Endothelial cell of hepatic sinusoid (primary cell): ENCODE results near the gene SSPN.
"Not testable (repeated sequence)": the region's sequence is repeated elsewhere in the genome, so short reads cannot be mapped to it uniquely, and the experiment has no call there.

Experiments used
- in situ Hi-C: cut with HindIII; loops from 2 replicates; pipeline ENCODE4 v1.10.0; 2017; ENCODE audit warnings: low sequenced_read_pairs

Gene SSPN

DNA sequence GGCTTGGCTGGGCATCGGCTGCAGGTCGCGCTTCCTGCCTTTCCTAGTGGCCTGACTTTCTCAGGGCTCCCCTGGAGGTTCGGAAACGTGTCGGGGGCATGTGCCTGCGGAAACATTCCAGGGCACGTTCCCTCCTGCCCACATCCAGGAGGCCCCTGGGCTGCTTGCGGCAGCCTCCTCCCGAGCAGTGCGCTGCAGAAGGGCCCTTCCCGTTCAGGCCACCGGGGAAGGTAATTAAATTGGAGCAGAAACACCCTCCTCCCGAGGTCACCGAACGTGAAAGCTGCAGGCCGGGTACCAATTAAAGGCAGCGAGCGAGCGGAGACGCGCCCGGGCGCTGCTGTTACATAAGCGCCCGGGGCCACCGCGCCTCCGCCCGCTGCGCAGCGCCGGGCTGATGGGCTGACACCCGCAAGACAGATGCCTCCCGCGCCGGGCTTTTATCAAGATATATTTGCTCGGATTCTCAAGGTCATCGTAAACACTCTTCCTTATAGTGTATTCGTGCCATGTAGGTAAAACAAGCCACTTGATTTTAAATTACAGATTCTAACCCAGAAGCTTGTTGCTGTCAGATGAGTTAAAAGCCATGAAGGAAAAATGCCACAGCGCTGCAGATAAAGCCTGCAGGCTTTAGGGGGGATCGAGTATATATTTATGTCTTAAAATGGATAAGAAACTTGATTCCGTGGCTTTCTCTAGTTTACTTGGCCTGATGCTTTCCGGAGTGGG, 31.4 kb downstream of the SSPN start:
- in situ Hi-C loops, result no loop called here

DNA sequence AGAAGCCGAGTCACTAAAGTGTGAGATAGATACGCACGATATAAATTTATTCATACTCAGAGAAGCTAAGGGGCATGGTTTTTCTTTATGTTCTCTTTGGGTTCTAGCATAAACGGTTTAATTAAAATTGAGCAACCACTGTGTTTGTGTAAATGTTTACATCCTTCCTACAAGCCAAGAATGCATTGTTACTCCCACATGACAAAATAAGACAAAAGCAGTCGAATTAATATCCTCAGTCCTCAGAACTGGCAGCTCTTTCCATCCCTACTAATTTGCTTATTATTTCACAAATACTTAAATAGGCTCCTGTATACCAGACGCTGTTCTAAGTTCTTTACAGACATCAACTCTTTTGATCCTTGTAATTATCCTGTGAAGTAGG, 32.0 kb downstream of the SSPN start:
- in situ Hi-C loops, result no loop called here

DNA sequence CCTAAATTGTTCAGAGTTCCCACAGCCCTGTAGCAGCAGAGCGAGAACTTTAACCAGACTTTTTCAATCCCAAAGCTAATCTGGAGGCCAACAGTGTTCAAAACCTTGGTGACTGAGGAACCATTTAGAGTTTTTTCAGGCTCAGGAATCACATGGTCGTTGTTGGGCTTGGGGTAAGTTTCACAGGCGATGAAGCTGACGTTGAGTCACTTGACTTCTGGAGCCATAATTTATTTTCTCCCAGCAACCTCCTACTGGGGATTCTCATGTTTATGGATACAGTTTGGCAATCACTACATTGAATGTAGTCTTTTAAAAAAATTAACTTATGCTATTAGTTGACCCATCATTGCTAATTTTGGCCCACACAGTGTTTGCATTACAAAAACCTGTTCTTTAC, 34.5 kb downstream of the SSPN start:
- in situ Hi-C loops, result no loop called here

DNA sequence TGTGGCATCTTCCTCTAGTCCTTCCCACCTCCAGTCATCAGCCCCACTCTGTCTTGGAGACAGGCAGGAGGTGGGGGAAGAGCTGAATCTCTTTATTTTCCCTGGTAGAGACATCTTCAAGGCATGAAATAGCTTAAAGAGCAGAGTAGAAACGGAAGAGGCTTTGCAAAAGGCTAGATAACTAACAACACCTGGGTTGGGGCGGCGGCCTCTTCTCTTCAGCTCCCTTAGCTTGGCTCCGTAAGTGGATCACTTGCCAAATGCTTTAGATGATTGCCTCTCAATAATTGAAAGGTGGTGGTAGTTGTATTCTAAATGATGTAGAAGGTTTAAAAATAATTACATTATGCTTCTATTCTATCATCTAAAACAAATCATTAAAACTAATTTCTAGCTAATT, 36.1 kb downstream of the SSPN start:
- in situ Hi-C loops, result no loop called here

DNA sequence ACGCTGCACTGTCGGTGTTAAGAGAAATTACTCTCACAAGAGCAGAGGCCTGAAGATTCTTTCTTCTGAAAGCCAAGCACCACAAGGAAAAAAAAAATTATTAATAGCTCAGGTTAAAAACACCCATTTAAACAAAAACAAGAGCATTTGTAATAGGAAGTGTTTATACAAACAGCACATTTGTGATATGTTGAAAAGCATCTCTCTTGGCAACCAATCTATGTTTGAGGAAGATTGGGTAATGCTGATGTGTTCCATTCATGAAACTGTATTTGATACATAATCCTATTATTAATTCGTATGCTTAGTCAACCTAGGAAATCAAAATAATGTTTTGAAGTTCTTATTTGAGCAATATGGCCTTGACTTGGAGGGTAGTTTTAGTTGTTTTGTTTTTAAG, 36.5 kb downstream of the SSPN start:
- in situ Hi-C loops, result no loop called here

DNA sequence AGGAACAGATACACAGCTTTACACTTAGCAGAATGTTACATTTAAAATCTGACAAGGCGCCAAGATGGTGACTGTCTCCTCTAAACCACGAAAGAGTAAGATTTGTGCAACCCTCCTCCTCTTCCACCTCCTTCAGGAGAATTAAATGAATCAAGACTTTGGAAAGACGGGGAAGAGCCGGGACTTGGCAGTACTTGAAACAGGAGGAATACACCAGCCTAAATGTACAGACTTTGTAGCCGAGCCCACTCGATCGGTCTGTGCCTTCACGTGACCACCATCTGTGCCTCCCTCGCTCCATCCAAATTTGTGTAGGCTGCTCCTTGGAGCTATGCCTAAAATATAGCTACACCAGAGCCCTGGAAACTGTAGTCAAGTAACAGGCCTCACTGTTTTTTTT, 38.3 kb downstream of the SSPN start:
- in situ Hi-C loops, result no loop called here

DNA sequence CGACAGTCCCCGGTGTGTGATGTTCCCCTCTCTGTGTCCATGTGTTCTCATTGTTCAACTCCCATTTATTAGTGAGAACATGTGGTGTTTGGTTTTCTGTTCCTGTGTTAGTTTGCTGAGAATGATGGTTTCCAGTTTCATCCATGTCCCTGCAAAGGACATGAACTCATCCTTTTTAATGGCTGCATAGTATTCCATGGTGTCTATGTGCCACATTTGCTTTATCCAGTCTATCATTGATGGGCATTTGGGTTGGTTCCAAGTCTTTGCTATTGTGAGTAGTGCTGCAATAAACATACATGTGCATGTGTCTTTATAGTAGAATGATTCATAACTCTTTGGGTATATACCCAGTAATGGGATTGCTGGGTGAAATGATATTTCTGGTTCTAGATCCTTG, 40.1 kb downstream of the SSPN start:
- in situ Hi-C loops, result not testable (repeated sequence)

DNA sequence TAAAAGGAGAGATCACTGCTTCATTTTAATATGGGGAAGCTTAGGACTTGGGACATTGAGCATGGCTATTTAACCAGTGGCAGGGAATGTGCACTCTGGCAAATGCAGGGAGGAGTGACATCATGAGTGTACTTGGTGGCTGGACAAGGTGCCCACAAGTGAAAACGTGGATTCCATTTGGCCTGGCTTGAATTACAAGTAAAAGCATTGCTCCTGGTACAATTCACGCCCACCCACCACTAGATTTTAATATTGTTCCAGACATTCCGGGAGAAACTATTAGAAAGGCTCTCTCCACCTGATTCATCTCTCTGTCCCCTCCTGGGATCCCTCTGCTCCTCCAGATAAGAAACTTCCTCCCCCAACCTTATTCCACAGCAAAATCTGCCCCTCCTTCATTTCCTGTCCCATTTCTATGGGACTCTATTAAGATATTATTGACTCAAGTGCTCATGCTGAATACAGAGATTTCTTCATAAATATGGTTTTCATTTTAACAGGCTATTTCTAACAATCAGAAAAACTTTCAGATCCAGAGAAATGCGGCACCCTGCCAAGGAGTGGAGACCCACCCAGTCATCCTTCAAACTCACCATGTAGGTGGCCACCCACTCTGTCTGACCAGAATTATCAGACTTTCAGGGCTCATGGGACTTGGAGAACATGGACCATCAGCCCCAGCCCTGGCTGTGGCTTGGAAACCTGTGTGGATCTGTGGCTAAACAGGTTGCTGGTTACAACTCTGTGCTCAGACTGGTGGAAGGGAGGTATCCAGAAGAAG, 43.2 kb downstream of the SSPN start:
- in situ Hi-C loops, result no loop called here

DNA sequence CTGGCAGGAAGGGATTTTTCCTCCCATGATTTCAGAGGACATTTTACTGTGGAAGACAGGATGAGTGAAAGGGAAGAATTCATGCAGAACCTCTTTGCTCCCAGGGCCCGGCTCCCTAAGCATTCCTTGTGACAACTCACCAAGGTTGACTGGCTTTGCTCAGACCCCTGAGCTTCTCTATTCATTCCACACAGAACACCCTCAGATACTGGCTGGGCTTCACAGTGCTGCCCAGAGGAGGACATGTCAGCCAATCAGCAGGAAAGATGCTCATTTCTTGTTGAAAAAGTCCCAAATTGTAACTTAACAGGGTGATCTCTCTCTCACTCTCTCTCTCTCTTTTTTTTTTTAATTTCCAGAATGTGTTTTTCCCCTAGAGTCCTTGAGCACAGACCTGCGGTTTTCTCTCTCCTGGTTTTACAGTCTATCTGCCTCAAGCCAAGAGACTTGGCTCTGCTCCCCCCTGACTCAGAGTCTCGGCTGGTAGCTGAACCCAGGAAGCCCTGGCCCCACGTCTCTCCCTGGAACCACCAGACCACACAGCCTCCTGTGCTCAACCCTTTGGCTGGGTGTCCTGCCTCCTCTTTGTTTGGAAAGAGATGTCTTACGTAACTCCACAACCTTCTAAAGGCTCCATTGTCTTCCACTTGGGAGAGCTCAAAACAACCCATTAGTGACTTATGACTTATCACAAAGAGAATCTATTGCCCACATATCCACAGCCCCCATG, 43.9 kb downstream of the SSPN start:
- in situ Hi-C loops, result no loop called here

DNA sequence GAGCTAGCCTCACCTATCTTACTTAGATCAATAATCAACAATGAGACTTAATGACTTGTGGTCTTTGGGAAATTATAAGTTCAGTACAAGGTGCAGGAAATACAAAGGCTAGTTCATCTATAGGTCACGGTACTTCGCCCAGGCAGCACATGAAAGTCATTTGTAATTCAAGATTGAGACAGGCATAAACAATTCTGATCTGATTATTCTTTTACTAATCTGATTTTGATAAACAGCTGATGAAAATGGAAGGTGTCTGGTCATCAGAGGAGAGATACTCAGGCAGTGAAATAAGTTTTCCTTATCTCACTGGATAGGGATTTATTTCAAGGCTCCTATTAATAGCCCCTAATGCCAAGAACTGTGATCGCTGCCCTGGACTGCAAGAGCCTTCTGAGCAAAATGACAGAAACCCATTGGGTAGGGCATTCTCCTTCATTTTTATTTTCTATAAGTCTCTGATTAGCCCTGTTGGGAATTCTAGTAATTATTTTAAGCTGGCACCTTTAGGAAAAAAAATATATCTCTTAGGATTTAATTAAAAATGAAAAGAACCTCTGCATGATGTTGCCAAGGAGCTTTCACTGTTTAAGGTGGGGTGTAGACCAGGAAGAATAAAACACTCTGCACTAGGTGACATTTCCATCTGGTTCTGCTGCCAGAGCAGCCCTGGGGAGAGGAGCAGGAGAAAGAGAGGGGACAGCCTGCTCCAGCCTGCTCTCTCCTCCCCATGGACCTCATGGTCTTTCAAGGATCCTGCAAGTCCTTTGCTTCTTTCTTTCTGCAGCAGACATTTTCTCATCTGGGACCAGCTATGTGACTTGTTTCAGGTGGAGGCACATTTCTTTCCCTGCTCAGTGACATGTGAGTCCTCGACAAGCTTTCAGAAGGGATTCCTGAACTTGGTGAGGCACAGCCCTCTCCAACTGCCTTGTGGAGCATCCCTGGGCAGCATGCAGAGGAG, 44.8 kb downstream of the SSPN start:
- in situ Hi-C loops, result no loop called here

DNA sequence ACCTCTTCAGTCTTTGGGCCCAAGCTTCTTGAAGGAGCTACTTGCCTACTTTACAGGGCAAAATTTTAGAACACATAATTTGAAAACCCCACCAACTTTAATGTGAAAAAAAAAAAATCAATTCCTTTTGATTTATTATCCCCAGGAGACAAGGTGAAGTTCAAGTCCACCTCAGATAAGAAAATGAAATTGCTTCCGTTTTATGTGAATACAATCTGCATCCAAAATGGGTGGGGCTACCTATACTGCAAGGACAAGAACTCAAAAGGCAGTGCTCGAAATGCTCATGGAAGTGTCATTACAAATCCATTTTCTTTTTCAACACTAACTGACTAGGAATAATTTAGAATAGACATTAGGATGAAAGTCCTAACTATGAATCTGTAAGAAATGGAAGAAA, 45.7 kb downstream of the SSPN start:
- in situ Hi-C loops, result no loop called here

DNA sequence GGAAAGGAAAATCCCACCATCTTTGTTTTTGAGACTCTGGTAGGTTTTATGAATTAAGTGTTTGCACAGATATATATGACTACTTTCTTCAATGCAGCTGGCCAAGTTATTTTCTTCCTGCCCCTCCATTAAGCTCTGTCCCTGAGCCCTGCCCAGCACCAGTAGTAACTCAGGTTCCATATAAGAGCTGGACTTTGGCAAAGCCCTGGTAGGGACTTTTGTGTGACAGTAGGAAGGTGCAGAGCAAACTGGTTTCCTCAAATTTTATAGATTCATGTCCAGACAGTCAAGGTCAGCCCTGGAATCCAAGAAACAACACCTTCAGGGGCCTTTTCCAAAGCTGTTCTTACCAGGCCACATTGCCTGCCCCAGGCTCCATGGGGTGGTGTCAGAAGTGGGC, 47.3 kb downstream of the SSPN start:
- in situ Hi-C loops, result no loop called here

DNA sequence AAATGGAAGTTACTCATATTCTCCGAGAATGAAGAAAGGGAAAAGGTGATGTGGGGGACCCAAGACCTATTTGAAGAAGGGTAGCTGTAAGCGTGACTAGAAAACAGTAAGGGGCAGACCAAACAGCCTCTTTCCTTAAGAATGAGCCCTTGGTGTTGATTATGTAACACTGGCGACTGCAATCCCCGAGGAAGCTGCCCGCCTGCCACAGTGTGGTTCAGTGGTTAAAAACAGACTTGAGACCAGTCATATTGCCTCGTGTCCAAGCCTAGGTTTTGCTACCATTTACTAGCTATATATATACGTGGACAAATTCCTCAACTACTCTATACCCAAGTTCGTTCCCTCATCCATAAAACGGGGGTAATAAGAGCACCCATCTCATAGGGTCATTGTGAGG, 49.1 kb downstream of the SSPN start:
- in situ Hi-C loops, result no loop called here

DNA sequence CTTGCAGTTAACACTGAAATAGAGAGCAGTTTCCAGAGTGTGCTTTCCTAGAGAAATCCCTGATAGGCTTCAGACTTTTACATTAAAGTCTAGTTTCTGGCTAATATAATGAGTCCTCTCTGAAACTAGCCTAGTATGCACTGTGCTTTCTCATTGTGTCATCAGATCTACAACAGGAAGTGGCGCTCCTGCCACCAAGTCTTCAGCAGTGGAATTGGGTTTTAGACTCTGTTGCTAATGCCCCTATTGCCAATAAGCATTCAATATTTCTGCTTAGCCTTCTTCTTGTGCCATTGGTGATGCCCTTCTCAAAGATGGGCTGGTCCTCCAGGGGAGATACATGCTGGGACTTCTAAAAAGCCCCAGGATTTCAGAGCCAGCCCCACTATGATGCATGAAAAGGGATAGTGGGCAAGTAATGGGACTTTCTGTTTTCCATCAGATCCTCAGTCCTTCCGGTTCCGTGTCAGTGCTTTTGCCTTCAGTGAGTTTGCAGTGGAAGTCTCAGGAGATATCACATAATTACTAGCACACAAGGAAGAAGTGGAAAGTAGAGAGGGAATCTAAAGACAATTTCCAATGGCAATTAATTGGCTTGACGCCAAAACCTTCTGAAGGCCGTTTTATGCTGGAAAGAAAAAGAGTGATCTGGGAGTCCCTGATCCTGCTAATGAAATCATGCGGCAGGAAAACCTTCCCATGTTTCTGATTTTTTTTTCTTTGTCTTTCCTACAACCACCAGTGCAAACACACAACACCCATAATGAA, 50.0 kb downstream of the SSPN start:
- in situ Hi-C loops, result no loop called here

DNA sequence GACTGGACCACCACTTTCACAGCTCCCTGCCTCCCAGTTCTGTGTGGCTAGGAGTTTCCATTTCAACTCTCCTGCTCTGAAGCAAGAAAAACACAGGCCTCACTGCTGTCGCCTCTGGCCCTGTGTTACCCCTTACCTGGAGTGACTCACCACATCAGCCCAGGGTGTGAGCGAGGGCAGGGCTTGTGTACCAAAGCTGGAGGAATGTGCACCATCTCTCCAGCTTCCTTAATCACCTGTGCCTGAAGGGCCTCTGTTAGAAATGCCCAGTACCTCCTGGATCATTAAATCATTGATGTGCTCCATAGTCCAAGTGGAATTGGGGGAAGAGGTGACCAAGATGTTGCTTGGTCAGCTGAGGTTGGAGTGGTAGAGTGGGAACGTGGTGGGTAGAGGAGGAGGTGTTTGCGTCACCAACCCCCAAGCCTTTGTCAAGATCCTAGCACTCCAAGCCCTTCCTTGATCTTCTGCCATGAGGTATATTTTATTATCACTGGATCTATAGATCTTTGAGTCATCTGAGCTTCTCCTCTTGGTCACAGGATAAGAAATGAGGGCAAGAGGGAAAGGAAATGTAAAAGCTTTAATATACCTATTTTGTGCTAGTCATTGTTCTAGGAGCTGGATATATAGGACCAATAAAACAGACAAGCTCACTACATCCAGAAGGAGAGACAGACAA, 51.3 kb downstream of the SSPN start:
- in situ Hi-C loops, result no loop called here

DNA sequence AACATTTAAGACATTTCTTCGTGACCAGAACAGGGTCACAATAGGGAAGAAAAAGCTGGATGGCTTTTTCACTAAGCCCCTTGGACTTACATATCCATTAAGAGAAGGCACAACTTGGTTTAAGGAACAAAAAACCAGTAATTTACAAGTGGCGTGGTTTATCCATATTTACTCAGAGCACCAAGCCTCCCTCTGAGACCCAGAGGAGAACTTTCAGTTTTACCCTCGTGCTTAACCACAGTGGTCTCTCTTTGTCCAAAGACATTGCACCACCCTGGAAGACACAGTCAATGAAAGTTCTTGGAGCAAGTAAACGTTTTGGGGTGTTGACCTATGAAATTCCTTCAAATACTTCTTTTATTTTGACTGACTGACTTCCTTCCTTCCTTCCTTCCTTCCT, 52.5 kb downstream of the SSPN start:
- in situ Hi-C loops, result no loop called here

DNA sequence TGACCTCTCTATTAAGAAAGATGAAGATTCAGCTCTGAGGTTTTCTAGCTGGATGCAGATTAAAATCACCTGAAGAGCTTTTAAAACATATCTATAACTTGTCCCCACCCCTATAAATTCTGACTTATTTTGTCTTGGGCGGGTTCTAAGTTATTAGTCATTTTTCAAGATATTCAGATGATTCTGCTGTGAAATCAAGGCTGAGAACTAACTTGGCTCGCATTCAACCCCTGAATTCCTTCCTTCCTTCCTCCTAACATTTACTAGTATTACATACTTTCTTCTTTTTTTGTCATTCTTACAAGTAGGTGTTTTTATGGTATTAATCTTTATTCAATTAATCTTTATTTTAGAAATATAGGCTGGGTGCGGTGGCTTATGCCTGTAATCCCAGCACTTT, 55.4 kb downstream of the SSPN start:
- in situ Hi-C loops, result no loop called here

DNA sequence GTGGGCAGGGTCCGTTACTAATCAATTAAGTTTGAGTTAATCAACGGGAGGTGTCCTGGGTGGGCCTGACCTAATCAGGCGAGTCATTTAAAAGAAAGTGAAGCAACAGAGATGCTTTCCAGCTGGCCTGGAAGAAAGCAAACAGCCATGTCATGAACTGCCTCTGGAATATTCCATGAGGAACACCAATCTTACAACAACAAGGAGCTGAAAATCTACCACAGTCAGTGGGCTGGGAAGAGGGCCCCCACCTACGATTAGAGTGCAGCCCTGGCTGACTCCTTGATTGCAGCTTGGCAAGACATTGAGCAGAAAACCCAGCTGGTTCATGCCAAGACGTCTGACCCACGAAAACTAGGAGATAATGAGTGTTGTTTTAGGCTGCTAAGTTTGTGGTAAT, 56.2 kb downstream of the SSPN start:
- in situ Hi-C loops, result no loop called here

DNA sequence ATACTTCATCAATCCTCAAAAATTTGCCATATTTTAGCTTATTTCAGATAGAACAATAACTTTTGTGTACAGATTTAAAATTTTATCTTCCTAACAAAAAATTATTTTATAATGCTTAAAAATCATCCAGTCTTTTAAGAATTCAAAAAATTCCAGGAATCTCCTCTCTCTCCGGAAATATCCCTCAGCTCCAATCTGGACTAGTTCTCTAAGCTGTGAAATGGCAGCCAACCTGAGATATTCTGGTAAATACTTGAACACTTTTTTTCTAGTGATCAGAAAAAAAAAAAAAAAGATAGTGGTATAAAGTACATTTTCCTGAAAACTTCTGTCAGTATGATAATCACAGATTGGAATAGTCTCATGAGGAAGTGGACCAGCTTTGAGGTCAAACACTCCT, 57.6 kb downstream of the SSPN start:
- in situ Hi-C loops, result no loop called here
